ENCODE results near the gene ZNF414. TPM values are rescaled to one million over a fixed set of nuclear protein-coding genes. Genes with fewer than 3 reads are reported as not detected.

The ZNF414 gene
- total and polyA plus RNA-seq, 2 donors from 2014 or later, result 20.4 to 29.6 TPM

DNA sequence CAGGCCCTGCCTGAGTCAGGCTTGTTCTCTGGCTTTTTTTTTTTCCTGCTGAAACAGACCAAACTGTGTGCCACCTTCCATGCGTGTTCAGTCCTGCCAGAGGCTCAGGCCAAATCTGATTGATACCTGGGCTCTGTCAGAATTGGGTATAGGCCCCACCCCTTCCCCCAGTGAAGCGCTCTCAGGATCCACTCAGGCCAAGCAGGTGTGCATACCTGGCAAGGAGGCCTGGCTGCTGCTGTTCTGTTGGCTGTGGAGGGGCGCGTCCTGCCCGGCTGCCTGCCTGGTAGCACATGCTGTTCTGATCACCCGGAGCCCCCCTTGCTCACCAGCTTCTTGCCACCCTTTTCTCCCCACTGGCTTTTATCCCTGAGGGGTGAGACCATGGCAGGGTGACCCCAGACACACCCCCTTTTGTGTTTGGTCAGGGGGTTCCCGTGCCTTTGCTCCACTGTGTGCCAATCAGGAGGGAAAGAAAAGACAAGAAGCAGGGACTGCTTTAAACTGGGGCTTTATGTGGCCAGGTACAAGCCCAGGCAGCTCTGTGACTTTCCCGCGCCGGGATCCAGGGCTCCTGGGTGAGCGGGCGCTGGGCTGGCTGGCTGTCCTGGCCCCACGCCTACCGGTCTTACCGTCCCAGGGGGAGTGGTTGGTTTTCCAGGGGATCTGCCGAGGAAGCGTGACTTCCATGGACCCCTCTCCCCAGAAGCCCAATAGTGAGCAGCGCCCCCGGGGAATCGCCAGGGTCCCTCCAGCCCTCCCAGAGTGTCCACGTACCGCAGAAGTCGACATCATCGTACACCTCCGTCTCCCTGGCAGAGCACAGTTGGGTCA lies 24.2 kb downstream of the ZNF414 start:
- Histone ChIP-seq H3K9ac (ENCODE audit: low read length in 3 of 3) (no peak overlapping the region), H3K9me3 (ENCODE audit: control insufficient read depth in 2 of 3, insufficient read depth in 1 of 3, low read length in 3 of 3) (no peaks in the 10 kb centered on the region), H3K4me3 (ENCODE audit: low read length in 3 of 3) (no peak overlapping the region), H3K27ac (ENCODE audit: low read depth in 2 of 2, low read length in 2 of 2) (no peak overlapping the region), H3K4me1 (ENCODE audit: control insufficient read depth in 2 of 3, insufficient read depth in 2 of 3, low read depth in 1 of 3, low read length in 3 of 3) (no peaks in the 10 kb centered on the region), H3K36me3 (ENCODE audit: control insufficient read depth in 2 of 3, insufficient read depth in 3 of 3, low read length in 3 of 3) (peaks cover 11 to 38% (median 36%) of the 10 kb centered on the region in 3 donors), H3K27me3 (ENCODE audit: control insufficient read depth, insufficient read depth, low read length) (no peaks in the 10 kb centered on the region)
- TF ChIP-seq, protein P1, sequence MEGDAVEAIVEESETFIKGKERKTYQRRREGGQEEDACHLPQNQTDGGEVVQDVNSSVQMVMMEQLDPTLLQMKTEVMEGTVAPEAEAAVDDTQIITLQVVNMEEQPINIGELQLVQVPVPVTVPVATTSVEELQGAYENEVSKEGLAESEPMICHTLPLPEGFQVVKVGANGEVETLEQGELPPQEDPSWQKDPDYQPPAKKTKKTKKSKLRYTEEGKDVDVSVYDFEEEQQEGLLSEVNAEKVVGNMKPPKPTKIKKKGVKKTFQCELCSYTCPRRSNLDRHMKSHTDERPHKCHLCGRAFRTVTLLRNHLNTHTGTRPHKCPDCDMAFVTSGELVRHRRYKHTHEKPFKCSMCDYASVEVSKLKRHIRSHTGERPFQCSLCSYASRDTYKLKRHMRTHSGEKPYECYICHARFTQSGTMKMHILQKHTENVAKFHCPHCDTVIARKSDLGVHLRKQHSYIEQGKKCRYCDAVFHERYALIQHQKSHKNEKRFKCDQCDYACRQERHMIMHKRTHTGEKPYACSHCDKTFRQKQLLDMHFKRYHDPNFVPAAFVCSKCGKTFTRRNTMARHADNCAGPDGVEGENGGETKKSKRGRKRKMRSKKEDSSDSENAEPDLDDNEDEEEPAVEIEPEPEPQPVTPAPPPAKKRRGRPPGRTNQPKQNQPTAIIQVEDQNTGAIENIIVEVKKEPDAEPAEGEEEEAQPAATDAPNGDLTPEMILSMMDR (IDR thresholded peaks at IDR 0.05; ENCODE audit: borderline replicate concordance, extremely low read depth, insufficient read depth), result no peak
- DNase-seq (peak in 1 of 5 donors; percentile 60), FAIRE-seq (no peak)
- intact Hi-C loops (cut with DNase I), result no loop called here

DNA sequence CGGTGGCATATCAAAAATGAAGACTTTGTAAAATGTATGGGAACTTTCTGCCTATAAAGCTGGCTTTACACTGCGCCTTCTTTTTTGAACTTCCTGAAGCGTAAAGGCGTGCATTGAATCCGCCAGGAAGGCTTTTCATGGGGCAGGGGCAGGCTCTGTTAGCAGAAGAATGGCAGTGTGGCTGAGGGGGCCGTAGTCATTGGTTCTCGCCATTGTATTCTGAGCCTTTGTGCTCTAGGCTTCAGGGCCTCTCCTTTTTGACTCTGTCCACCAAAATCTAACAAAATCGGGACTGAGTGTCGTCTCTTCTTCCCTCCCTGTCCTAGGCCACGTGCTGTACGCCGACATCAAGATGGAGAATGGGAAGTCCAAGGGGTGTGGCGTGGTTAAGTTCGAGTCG lies 25.6 kb downstream of the ZNF414 start:
- intact Hi-C loops (cut with DNase I), result no loop called here
- TF ChIP-seq, protein P1 (IDR thresholded peaks at IDR 0.05; ENCODE audit: borderline replicate concordance, extremely low read depth, insufficient read depth), result no peak
- H3K27me3 ChIP-seq (ENCODE audit: control insufficient read depth, insufficient read depth, low read length), result no peaks in the 10 kb centered on the region
- no peak overlapping the region for H3K4me3 ChIP-seq (ENCODE audit: low read length in 3 of 3)
- H3K36me3 ChIP-seq (ENCODE audit: control insufficient read depth in 2 of 3, insufficient read depth in 3 of 3, low read length in 3 of 3), result peaks cover 11 to 49% (median 39%) of the 10 kb centered on the region in 3 donors
- no peaks in the 10 kb centered on the region for H3K9me3 ChIP-seq (ENCODE audit: control insufficient read depth in 2 of 3, insufficient read depth in 1 of 3, low read length in 3 of 3)
- no peak overlapping the region for H3K9ac ChIP-seq (ENCODE audit: low read length in 3 of 3)
- no peaks in the 10 kb centered on the region for H3K4me1 ChIP-seq (ENCODE audit: control insufficient read depth in 2 of 3, insufficient read depth in 2 of 3, low read depth in 1 of 3, low read length in 3 of 3)
- no peak for FAIRE-seq
- DNase-seq, result no peak
- no peak overlapping the region for H3K27ac ChIP-seq (ENCODE audit: low read depth in 2 of 2, low read length in 2 of 2)

DNA sequence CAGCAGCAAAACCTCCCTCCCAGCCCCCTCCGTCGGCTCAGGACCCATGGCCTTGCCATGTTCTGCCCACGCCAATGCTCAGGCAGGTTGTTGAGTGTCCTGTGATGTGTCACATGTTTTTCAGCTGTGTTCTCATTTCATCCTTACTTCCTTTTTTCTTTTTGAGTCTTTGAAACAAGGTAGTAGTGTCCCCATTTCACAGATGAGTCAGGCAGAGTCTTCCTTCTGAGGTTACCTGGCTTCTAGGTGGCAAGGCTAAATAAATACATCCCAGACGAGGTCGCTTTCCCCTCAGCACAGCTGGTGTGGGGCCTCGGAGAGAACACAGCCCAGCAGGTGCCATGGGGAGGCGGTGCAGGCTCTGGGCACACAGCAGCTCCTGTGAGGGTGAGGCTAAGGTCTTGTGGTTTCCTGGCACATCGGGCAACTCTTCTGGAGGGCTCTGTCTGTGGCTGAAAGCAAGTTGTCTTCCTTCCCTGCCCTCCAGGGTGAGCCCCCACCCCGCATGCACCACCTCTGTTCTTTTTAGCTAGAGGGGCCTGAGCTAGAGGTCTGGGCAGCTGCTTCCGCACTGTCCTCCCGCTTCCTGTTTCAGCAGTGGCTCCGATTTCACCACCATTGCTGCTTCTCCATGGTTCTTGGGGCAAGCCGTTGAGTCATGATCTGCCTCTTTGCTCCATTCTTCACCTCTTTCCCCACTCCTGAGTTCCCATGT lies 26.7 kb downstream of the ZNF414 start:
- Histone ChIP-seq H3K36me3 (ENCODE audit: control insufficient read depth in 2 of 3, insufficient read depth in 3 of 3, low read length in 3 of 3) (peaks cover 11 to 59% (median 42%) of the 10 kb centered on the region in 3 donors), H3K27ac (ENCODE audit: low read depth in 2 of 2, low read length in 2 of 2) (no peak overlapping the region), H3K9me3 (ENCODE audit: control insufficient read depth in 2 of 3, insufficient read depth in 1 of 3, low read length in 3 of 3) (no peaks in the 10 kb centered on the region), H3K4me3 (ENCODE audit: low read length in 3 of 3) (no peak overlapping the region), H3K9ac (ENCODE audit: low read length in 3 of 3) (no peak overlapping the region), H3K27me3 (ENCODE audit: control insufficient read depth, insufficient read depth, low read length) (no peaks in the 10 kb centered on the region), H3K4me1 (ENCODE audit: control insufficient read depth in 2 of 3, insufficient read depth in 2 of 3, low read depth in 1 of 3, low read length in 3 of 3) (no peaks in the 10 kb centered on the region)
- TF ChIP-seq, protein P1 (IDR thresholded peaks at IDR 0.05; ENCODE audit: borderline replicate concordance, extremely low read depth, insufficient read depth), result no peak
- DNase-seq, result no peak
- intact Hi-C loops (cut with DNase I), result no loop called here
- no peak for FAIRE-seq
